ENCODE data around the gene NFATC3.
"Not testable (repeated sequence)": the region's sequence is repeated elsewhere in the genome, so short reads cannot be mapped to it uniquely, and the experiment has no call there.

DNA sequence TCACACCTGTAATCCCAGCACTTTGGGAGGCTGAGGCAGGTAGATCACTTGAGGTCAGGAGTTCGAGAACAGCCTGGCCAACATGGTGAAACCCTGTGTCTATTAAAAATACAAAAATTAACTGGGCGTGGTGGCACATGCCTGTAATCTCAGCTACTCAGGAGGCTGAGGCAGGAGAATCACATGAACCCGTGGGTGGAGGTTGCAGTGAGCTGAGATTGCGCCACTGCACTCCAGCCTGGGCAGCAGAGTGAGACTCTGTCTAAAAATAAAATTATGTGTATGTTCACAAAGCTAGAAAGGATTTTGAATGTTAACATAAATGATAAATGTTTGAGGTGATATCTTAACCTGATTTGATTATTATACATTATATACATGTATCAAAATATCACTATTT, 47.8 kb downstream of the NFATC3 start:
- TF ChIP-seq, protein P1, sequence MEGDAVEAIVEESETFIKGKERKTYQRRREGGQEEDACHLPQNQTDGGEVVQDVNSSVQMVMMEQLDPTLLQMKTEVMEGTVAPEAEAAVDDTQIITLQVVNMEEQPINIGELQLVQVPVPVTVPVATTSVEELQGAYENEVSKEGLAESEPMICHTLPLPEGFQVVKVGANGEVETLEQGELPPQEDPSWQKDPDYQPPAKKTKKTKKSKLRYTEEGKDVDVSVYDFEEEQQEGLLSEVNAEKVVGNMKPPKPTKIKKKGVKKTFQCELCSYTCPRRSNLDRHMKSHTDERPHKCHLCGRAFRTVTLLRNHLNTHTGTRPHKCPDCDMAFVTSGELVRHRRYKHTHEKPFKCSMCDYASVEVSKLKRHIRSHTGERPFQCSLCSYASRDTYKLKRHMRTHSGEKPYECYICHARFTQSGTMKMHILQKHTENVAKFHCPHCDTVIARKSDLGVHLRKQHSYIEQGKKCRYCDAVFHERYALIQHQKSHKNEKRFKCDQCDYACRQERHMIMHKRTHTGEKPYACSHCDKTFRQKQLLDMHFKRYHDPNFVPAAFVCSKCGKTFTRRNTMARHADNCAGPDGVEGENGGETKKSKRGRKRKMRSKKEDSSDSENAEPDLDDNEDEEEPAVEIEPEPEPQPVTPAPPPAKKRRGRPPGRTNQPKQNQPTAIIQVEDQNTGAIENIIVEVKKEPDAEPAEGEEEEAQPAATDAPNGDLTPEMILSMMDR (IDR thresholded peaks at IDR 0.05) = not testable (repeated sequence)
- TF ChIP-seq POLR2A (IDR thresholded peaks at IDR 0.05) = not testable (repeated sequence)

Measured in uterus (tissue), 2 donors.